GM21619 (cell line): ENCODE results near the gene SLC22A5.
"Not testable (repeated sequence)": the region's sequence is repeated elsewhere in the genome, so short reads cannot be mapped to it uniquely, and the experiment has no call there.

Experiments used
- ATAC-seq: cut with Tn5 transposase; IDR thresholded peaks from one replicate; pipeline ENCODE4 v1.9.1; 2021; ENCODE audit not compliant: unreplicated experiment

SLC22A5 gene

GRCh38 chr5:132426525-132427138 is 57.1 kb downstream of the SLC22A5 start:
- peak; percentile 48 for ATAC-seq

- ATAC-seq = peak; percentile 21
These were observed 58.0 kb downstream of the SLC22A5 start for GRCh38 chr5:132427281-132428146.

- ATAC-seq = no peak
These were observed 58.6 kb downstream of the SLC22A5 start for GRCh38 chr5:132428147-132428482.

- ATAC-seq = no peak
These were observed 59.3 kb downstream of the SLC22A5 start for GRCh38 chr5:132428484-132429462.

GRCh38 chr5:132429463-132430440 is 60.2 kb downstream of the SLC22A5 start:
- ATAC-seq = no peak

- ATAC-seq = no peak
These were observed 61.2 kb downstream of the SLC22A5 start for GRCh38 chr5:132430746-132431145.

- ATAC-seq = no peak
These were observed 62.1 kb downstream of the SLC22A5 start for GRCh38 chr5:132431632-132432031.

- no peak for ATAC-seq
These were observed 63.6 kb downstream of the SLC22A5 start for GRCh38 chr5:132433141-132433540.

GRCh38 chr5:132434416-132435286 is 65.1 kb downstream of the SLC22A5 start:
- ATAC-seq = no peak

- ATAC-seq = no peak
These were observed 65.9 kb downstream of the SLC22A5 start for GRCh38 chr5:132435447-132435846.

- ATAC-seq = no peak
These were observed 66.4 kb downstream of the SLC22A5 start for GRCh38 chr5:132435886-132436285.

- ATAC-seq = no peak
These were observed 67.4 kb downstream of the SLC22A5 start for GRCh38 chr5:132436936-132437335.

- ATAC-seq = peak; percentile 83
These were observed 68.2 kb downstream of the SLC22A5 start for GRCh38 chr5:132437604-132438266.

- not testable (repeated sequence) for ATAC-seq
These were observed 68.7 kb downstream of the SLC22A5 start for GRCh38 chr5:132438267-132438645.

- no peak for ATAC-seq
These were observed 69.4 kb downstream of the SLC22A5 start for GRCh38 chr5:132438917-132439316.

GRCh38 chr5:132439521-132440089 is 70.1 kb downstream of the SLC22A5 start:
- no peak for ATAC-seq

GRCh38 chr5:132444061-132444460 is 74.6 kb downstream of the SLC22A5 start:
- no peak for ATAC-seq
